MM.1S (cell line): ENCODE measurements around the gene CMTM4.

Experiments used
- DNase-seq: peaks from one replicate; pipeline ENCODE4 v3.0.0-alpha.2; 2015
- H2AFZ ChIP-seq: fragments of 300-600 bp; sonication (generic); 2 replicates; pipeline ENCODE4 v1.6.0; 2016; ENCODE audit warnings: antibody characterized with exemption, low read length
- H3F3A ChIP-seq: fragments of 300-600 bp; sonication (generic); 2 replicates; pipeline ENCODE4 v1.6.1; 2016; ENCODE audit warnings: mild to moderate bottlenecking, antibody characterized with exemption, low read length, moderate library complexity, mixed read lengths; ENCODE audit not compliant: insufficient read depth
- H3K27ac ChIP-seq: fragments of 300-600 bp; sonication (generic); 2 replicates; pipeline ENCODE4 v1.5.1; 2016; ENCODE audit warnings: mild to moderate bottlenecking, low read length
- H3K27me3 ChIP-seq: fragments of 300-600 bp; sonication (generic); replicated peaks from 2 replicates; pipeline ENCODE4 v1.6.0; 2016; ENCODE audit warnings: low read length; ENCODE audit not compliant: insufficient read depth
- H3K36me3 ChIP-seq: fragments of 300-600 bp; sonication (generic); replicated peaks from 2 replicates; pipeline ENCODE4 v1.6.1; 2016; ENCODE audit warnings: mild to moderate bottlenecking, low read length, mixed read lengths; ENCODE audit not compliant: insufficient read depth
- H3K4me1 ChIP-seq: fragments of 300-600 bp; sonication (generic); 2 replicates; pipeline ENCODE4 v1.6.1; 2016; ENCODE audit warnings: low read length, mixed read lengths
- H3K4me2 ChIP-seq: fragments of 300-600 bp; sonication (generic); 2 replicates; pipeline ENCODE4 v1.6.0; 2016; ENCODE audit warnings: low read depth, low read length
- H3K4me3 ChIP-seq: fragments of 300-600 bp; sonication (generic); 2 replicates; pipeline ENCODE4 v1.5.1; 2016; ENCODE audit warnings: low read length, mixed read lengths
- H3K79me2 ChIP-seq: fragments of 300-600 bp; sonication (generic); 2 replicates; pipeline ENCODE4 v1.6.1; 2016; ENCODE audit warnings: mixed run types, low read length, mixed read lengths
- H3K9ac ChIP-seq: fragments of 300-600 bp; sonication (generic); 2 replicates; pipeline ENCODE4 v1.6.1; 2016; ENCODE audit warnings: low read length, mixed read lengths
- H3K9me2 ChIP-seq: fragments of 300-600 bp; sonication (generic); replicated peaks from 2 replicates; pipeline ENCODE4 v1.6.1; 2016; ENCODE audit warnings: mild to moderate bottlenecking, low read length, mixed read lengths; ENCODE audit not compliant: insufficient read depth
- H3K9me3 ChIP-seq: fragments of 300-600 bp; sonication (generic); replicated peaks from 2 replicates; pipeline ENCODE4 v1.6.1; 2016; ENCODE audit warnings: mild to moderate bottlenecking, low read length, mixed read lengths; ENCODE audit not compliant: insufficient read depth
- H4K20me1 ChIP-seq: fragments of 300-600 bp; sonication (generic); 2 replicates; pipeline ENCODE4 v1.6.1; 2016; ENCODE audit warnings: mild to moderate bottlenecking, low read length, moderate library complexity, mixed read lengths; ENCODE audit not compliant: insufficient read depth
- EZH2 ChIP-seq: fragments of 300-600 bp; sonication (generic); optimal IDR thresholded peaks from 2 replicates; pipeline ENCODE3; 2017; ENCODE audit warnings: low read depth, mild to moderate bottlenecking, antibody characterized with exemption, low read length, mixed read lengths
- EZH2phosphoT487 ChIP-seq: fragments of 300-600 bp; sonication (generic); IDR thresholded peaks from 2 replicates; pipeline ENCODE4 v1.6.1; 2018; ENCODE audit warnings: antibody characterized with exemption, low read length
- TF ChIP-seq, protein P1 (sequence below): fragments of 300-600 bp; sonication (generic); IDR thresholded peaks from 2 replicates; pipeline ENCODE4 v1.5.1; 2016; ENCODE audit warnings: antibody characterized with exemption, low read length, mixed read lengths

Gene CMTM4

DNA sequence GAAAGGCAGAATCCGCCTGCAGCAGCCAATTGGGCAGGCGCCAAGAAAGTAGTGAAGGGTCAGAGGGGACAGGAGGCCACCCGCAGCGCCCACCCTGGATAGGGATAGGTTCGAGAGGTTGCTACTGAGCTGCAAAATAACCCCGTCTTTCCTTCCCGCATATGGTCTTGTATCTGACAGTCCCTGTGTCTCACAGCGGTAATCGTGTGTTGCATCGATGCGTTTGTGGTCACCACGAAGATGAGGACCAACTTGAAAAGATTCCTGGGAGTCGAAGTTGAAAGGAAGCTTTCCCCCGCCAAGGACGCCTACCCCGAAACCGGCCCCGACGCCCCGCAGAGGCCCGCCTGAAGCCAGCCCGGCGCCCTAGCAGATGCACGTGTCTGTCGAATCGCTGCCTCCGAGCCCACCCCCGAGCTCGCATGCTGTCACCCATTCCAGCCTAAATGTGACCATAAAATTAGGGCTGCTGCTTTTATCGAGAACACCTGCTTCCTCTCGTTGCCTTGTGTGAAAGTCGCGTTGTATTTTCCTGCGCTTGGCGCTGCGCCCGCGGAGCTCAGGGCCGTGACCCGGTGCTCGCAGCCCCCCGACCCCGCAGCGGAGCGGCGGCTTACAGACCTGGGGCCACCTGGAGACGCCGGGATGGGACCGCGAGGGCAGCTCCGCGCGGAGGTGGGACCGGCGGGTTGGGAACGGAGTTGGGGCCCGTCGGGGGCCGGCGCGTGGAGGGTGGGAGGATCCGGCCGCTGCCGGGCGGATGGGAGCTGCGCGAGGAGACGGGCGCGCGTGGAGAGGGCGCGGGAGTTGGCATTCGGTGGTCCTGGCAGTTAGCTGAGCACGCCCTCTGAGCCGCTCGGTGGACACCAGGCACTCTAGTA, 117.7 kb downstream of the CMTM4 start, which contains the start of gene CMTM2:
CMTM2 (plus strand) TSS at position 813 of the 881 bp plus-strand sequence. CDS start 145 bp downstream, outside the sequence.
- Histone ChIP-seq H4K20me1 (no peaks in the 10 kb centered on the region), H3K9me3 (no peaks in the 10 kb centered on the region), H3K4me1 (no peaks in the 10 kb centered on the region), H3F3A (no peaks in the 10 kb centered on the region), H3K36me3 (no peaks in the 10 kb centered on the region), H3K27me3 (no peaks in the 10 kb centered on the region), H2AFZ (no peak within 1 kb of the TSS), H3K9ac (no peak within 1 kb of the TSS), H3K79me2 (no peaks in the 10 kb centered on the region), H3K4me2 (no peak within 1 kb of the TSS), H3K4me3 (no peak within 1 kb of the TSS), H3K27ac (no peak within 1 kb of the TSS), H3K9me2 (no peaks in the 10 kb centered on the region)
- DNase-seq: no peak
- TF ChIP-seq, protein P1, sequence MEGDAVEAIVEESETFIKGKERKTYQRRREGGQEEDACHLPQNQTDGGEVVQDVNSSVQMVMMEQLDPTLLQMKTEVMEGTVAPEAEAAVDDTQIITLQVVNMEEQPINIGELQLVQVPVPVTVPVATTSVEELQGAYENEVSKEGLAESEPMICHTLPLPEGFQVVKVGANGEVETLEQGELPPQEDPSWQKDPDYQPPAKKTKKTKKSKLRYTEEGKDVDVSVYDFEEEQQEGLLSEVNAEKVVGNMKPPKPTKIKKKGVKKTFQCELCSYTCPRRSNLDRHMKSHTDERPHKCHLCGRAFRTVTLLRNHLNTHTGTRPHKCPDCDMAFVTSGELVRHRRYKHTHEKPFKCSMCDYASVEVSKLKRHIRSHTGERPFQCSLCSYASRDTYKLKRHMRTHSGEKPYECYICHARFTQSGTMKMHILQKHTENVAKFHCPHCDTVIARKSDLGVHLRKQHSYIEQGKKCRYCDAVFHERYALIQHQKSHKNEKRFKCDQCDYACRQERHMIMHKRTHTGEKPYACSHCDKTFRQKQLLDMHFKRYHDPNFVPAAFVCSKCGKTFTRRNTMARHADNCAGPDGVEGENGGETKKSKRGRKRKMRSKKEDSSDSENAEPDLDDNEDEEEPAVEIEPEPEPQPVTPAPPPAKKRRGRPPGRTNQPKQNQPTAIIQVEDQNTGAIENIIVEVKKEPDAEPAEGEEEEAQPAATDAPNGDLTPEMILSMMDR: no peak
- no peak for TF ChIP-seq EZH2phosphoT487
- TF ChIP-seq EZH2: no peak

DNA sequence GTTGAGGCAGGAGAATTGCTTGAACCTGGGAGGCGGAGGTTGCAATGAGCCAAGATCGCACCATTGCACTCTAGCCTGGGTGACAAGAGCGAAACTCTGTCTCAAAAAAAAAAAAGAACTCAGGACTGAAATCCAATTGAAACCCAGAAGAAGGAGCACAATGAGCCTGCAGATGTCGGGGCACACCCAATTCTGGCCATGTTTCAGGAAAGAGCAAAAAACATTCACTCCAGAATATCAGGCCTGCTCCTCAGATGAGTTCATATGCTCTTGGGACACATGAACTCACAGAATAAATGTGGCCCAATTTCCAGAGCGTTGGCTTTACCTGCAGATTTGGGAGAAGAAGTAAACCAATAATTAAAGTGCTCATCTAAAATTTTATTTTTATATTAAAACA, 120.2 kb downstream of the CMTM4 start:
- no peak overlapping the region for H2AFZ ChIP-seq
- TF ChIP-seq EZH2 (no peak), EZH2phosphoT487 (no peak)
- TF ChIP-seq, protein P1: no peak
- no peaks in the 10 kb centered on the region for H4K20me1 ChIP-seq
- H3K9me2 ChIP-seq: no peaks in the 10 kb centered on the region
- no peaks in the 10 kb centered on the region for H3K36me3 ChIP-seq
- no peak overlapping the region for H3K9ac ChIP-seq
- H3K4me2 ChIP-seq: no peak overlapping the region
- no peaks in the 10 kb centered on the region for H3F3A ChIP-seq
- H3K4me3 ChIP-seq: no peak overlapping the region
- H3K27me3 ChIP-seq: no peaks in the 10 kb centered on the region
- no peak for DNase-seq
- no peak overlapping the region for H3K27ac ChIP-seq
- H3K4me1 ChIP-seq: no peaks in the 10 kb centered on the region
- H3K79me2 ChIP-seq: no peaks in the 10 kb centered on the region
- no peaks in the 10 kb centered on the region for H3K9me3 ChIP-seq

DNA sequence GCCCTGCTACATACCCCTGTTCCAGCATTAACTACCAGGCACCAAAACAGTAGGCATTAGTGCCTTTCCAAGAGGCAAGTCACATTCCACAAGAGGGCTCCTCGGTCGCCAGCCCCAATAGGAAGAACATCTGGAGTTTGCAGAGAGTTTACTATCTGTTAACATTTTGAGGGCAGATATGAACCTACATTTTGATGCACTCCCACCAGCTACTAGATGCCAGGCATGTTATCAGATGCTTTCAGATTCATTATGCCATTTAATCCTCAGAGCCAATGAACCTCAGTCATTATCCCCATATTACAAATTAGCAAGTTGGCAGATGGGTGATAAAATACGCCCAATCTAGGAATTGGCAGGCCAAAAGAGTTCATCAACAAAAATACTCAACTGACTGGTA, 121.5 kb downstream of the CMTM4 start:
- H3K9me2 ChIP-seq: no peaks in the 10 kb centered on the region
- no peaks in the 10 kb centered on the region for H3K79me2 ChIP-seq
- H3K9ac ChIP-seq: no peak overlapping the region
- H3K27me3 ChIP-seq: no peaks in the 10 kb centered on the region
- H3K4me1 ChIP-seq: no peaks in the 10 kb centered on the region
- H3K4me2 ChIP-seq: no peak overlapping the region
- H3K27ac ChIP-seq: no peak overlapping the region
- H3K36me3 ChIP-seq: no peaks in the 10 kb centered on the region
- TF ChIP-seq EZH2phosphoT487: no peak
- no peak for TF ChIP-seq EZH2
- TF ChIP-seq, protein P1: no peak
- H3F3A ChIP-seq: no peaks in the 10 kb centered on the region
- H3K9me3 ChIP-seq: no peaks in the 10 kb centered on the region
- H4K20me1 ChIP-seq: no peaks in the 10 kb centered on the region
- no peak overlapping the region for H2AFZ ChIP-seq
- H3K4me3 ChIP-seq: no peak overlapping the region
- no peak for DNase-seq
